ENCODE results near the gene CDK9.

Gene CDK9

DNA sequence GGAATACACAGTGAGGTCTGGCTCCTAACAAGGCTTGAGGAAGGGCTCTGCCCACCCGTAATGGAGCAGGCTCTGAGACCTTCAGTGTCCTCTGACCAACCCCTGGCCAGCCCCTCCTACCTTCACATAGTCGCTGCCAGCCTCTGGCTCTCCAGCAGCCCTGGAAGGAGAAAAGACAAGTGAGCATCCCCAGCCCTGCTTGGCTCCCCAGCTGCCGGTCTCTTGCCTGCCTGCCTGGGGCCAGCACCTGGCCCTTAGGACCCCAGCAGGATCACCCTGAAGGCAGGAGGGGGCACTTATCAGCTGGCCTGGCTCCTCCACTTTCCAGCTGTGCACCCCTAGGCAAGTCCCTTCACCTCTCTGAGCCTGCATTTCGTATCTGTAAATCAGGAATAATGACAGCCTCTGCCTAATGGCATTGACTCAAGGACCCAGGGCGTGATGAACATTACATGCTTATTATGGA, 24.3 kb upstream of the CDK9 start:
- no peak for DNase-seq (ENCODE audit: low read depth, low spot score)

- no peak for DNase-seq (ENCODE audit: low read depth, low spot score)
Observed at GRCh38 chr9:127762111-127762676, 23.6 kb upstream of the CDK9 start.

DNA sequence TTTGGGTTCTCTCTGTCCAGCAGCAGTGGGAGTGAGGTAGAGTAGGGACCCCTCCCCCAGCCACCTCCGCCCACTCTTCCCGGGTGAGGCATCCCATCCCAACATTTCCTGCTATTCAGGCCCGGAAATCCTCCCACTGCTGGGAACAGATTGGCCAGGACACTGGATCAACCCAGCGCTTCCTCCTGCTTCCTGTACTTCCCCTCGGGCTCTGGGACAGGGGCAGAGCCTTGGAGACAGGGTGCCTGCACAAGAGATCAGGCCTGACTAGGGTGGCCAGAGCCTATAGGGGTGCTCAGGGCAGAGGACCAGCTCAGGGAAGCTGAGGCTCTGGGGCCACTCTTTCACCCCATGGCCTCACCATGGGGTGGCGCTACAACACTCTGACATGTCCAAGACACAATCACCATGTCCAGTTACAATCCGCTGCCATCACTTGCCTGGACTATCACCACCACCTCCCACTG, 21.9 kb upstream of the CDK9 start:
- DNase-seq (ENCODE audit: low read depth, low spot score) = no peak

DNA sequence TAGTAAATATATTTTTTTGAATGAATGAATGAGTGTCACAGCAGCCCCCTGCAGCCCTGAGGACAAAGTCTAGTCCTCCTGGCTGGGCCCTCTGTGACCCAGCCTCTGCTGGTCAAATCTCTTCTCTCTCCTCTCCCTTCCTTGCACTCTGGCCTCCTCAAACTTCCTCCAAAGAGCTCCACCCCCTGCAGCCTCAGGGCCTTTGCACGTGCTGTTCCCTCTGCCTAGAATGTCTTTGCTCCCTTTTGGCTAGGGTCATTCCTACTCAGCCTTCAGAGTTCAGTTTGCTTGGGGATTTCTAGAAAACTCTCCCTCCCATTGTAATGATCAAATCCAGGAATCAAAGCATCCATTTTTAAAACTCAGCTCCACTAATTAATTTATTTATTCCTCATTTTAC, 20.4 kb upstream of the CDK9 start:
- DNase-seq (ENCODE audit: low read depth, low spot score) = no peak

DNA sequence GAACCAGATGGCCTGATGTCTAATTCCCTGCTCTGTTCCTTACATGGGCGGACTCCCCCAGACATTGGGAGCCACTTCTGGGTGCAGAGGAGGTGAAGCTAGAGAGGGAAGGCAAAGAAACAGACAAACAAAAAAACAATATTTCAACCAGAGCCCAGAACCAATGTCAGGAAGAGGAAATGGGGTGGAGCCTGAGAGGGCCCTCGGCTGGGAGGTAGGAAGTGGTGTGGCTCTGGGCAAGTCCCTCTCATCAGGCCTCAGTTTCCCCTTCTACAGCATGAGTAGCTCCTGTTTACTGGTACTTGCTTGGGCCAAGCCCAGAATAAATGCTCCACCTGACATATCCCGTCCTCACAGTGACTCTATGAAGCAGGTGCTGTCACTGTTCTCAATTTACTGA, 18.4 kb upstream of the CDK9 start:
- DNase-seq (ENCODE audit: low read depth, low spot score) = no peak

DNA sequence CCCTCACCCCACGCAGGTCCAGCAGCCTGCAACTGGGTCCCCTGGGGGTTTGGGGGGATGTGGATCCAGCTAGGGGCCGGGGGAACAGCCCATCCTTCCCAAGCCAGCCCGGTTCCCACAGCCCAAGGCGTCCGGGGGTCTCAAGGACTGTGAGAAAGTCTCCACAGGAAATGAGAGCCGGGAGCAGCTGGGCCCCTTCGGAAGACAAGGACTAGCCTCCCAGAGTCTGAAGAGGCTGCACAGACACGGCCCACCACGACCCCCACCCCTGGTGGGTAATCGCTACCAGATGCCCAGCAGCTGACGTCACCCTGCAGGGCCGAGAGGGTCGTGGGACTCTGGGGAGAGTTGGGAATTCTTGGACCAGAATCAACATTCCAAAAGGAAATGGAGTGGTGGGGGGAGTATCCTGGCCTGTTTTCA, 17.9 kb upstream of the CDK9 start:
- DNase-seq (ENCODE audit: low read depth, low spot score) = peak; percentile 63

GRCh38 chr9:127768698-127769097, 17.1 kb upstream of the CDK9 start:
- no peak for DNase-seq (ENCODE audit: low read depth, low spot score)

DNA sequence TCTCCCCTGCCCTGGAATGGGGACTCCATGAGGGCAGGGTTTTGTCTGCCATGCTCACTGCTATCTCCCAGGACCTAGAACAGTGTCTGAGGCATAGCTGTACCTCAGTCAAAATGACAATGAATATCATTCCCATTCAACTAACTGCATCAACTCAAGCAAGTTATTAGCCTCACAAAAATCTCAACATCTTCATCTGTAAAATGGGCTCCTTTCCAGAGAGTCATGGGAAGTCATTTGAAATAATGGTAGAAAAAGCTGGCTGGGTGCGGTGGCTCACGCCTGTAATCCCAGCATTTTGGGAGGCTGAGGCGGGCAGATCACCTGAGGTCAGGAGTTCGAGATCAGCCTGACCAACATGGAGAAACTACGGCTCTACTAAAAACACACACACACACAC, 16.7 kb upstream of the CDK9 start:
- DNase-seq (ENCODE audit: low read depth, low spot score) = no peak

- DNase-seq (ENCODE audit: low read depth, low spot score) = no peak
Observed at GRCh38 chr9:127769929-127770582, 15.8 kb upstream of the CDK9 start.

DNA sequence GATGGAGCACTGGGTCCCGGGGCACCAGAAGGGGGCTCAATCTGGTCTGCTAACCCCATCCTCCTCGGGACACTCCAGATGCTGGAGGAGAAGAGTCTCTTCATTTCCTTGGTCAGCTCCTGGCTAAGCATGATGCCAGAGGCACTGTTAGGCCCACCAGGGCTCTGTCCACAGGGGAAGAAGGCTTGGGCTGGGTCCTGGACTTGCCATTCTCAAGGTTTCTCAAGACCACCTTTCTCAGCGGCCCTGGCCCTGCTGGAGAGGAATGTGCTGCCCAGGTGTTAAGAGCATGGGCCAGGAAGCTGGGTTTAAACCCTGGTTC, 15.3 kb upstream of the CDK9 start:
- DNase-seq (ENCODE audit: low read depth, low spot score) = no peak

GRCh38 chr9:127770905-127771569, 14.8 kb upstream of the CDK9 start:
- peak; percentile 99 for DNase-seq (ENCODE audit: low read depth, low spot score)

- DNase-seq (ENCODE audit: low read depth, low spot score) = no peak
Observed at GRCh38 chr9:127771570-127772189, 14.2 kb upstream of the CDK9 start.

- no peak for DNase-seq (ENCODE audit: low read depth, low spot score)
Observed at GRCh38 chr9:127772603-127773002, 13.2 kb upstream of the CDK9 start.

DNA sequence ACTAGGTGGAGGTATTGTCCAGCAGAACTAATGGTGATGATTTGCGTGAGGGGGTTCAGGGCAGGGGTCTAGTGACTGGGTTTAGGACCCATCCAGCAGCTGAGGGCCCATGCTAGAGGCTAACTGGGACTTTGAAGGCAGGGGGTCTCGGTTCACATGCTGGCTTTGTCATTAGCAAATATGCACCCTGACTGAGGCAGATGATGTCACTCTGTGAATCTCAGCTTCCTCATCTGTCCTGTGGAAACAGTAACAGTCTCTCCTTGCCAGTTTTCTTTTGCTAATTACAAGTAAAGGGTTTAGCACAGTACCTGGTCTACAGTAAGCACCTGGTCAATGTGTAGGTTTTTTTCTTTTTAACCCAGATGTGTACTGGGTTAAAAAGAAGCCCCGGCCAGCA, 12.6 kb upstream of the CDK9 start:
- DNase-seq (ENCODE audit: low read depth, low spot score) = no peak

GRCh38 chr9:127773981-127774380, 11.9 kb upstream of the CDK9 start:
- no peak for DNase-seq (ENCODE audit: low read depth, low spot score)

GRCh38 chr9:127776195-127776923, 9.5 kb upstream of the CDK9 start:
- no peak for DNase-seq (ENCODE audit: low read depth, low spot score)

DNA sequence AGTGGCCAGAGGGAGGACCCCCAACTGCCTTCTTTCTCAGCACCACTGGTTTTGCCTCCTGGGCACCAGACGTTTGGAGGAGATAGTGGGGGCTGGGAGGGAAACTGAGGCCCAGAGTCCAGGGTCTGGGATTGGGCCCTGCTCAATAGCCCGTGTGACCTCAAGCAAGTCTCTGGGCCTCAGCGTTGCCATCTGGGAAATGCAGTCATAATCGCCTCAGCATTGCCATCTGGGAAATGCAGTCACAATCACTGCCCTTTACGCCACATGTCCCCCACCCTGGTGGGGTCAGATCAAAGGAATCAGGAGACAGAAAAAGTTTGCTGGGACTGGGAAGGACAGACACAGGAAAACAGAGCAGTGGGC, 8.9 kb upstream of the CDK9 start:
- no peak for DNase-seq (ENCODE audit: low read depth, low spot score)

- no peak for DNase-seq (ENCODE audit: low read depth, low spot score)
Observed at GRCh38 chr9:127777368-127777980, 8.4 kb upstream of the CDK9 start.

DNA sequence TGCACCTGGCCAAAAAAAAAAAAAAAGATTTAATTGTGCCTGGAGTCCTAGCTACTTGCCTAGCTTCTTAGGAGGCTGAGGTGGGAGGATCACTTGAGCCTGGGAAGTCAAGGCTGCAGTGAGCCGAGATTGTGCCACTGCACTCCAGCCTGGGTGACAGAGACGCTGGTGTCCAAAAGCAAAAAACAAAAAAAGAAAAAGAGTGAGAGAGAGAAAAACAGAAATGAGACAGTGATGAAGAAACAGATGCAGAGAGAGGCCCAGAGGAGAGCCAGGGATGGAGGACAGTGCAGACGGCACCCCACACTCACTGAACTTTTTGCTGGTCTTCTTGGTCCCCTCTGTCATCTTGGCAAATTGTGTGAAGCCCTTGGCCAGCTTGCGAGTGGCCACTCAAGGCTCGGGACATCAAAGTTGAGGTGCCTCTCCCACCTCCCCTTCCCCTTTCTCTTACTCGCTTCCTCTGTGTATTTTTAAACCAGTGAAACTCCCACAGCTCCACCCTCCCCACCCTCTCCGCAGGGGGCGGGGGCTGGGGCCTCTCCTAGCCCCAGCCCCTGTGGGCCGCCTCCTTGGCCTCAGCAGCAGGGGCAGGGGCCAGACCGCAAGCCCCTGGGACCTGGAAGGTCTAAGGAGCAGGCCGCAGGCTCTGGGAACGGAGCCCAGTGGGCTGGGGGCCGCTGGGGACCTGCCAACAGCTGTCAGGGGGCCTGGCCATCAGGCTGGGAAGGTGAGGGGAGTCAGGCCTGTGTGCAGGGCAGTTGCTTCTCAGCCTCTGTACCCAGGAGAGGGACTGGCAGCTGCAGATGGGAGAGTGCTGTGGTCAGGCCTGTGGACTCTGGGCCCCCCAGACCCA, 7.3 kb upstream of the CDK9 start, which contains the start of gene SH2D3C:
SH2D3C (minus strand) TSS at position 387 of the 856 bp plus-strand sequence; CDS start at position 348, 39 bp downstream.
- no peak for DNase-seq (ENCODE audit: low read depth, low spot score)

DNA sequence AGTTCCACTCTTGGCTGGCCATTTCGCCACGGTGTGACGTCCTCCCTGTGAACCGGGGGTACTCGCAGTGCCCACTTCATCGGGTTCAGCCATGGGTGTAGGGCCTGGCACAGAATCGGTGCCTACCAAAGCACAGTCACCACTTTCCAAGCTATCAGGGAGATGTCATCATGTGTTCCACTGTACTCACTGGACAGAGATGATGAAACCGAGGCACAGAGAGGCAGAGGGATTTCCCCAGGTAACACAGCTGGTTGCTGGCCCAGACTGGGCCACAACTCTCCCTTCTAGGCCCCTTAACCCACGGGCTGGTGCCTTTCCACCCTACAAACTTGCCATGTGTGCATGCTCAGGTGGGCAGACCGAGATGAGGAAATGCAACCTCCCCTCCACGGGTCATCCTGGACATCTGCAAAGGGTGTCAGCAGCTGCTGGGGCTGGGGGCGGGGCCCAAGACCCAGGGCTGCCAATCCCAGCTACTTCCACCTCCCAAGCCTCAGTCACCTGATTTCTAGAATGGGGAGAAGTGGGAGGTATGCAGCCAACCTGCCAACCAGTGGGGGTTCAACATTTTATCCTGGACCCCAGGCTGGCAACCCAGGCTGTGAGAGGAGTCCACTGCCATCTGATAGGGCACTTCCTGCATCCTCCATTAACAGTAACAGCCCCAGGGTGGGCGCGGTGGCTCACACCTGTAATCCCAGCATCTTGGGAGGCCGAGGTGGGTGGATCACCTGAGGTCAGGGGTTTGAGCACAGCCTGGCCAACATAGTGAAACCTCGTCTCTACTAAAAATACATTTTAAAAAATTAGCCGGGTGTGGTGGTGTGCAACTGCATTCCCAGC, 6.5 kb upstream of the CDK9 start:
- DNase-seq (ENCODE audit: low read depth, low spot score) = no peak
